ENCODE data around the gene RPS27L. TPM values are rescaled to one million over a fixed set of nuclear protein-coding genes. Genes with fewer than 3 reads are reported as not detected.

Gene RPS27L
- 100 to 1,000 TPM in 5 of 6 donors, 10 to 100 TPM in 1; 87.2 to 215 (median 166) TPM for polyA plus RNA-seq (ENCODE audit: low read depth in 6 of 6)

GRCh38 chr15:63157118-63157843 lies at the start of gene RPS27L:
Gene RPS27L, minus strand, starts transcription at chr15:63157477. Its CDS starts 72 bp downstream, at chr15:63157405.
- ATAC-seq (ENCODE audit: low read depth in 2 of 2) (peak; percentile 94 to 95), DNase-seq (peak; percentile 86)
- Mint-ChIP-seq H3K9me3 (peaks cover 0 to 4% (median 0%) of the 10 kb centered on the region in 7 donors), H3K27ac (peak within 1 kb of the TSS; percentile 93 to 97 (median 96)), H3K27me3 (no peaks in the 10 kb centered on the region), H3K4me1 (peaks cover 6 to 34% (median 10%) of the 10 kb centered on the region in 3 donors), H3K36me3 (no peaks in the 10 kb centered on the region), H3K4me3 (peak within 1 kb of the TSS; percentile 96 to 100 (median 100))

- Mint-ChIP-seq H3K36me3 (peaks cover 0 to 4% of the 10 kb centered on the region in 2 donors), H3K27ac (peak overlapping the region in 4 of 6 donors; percentile 7 to 80 (median 43)), H3K9me3 (no peaks in the 10 kb centered on the region), H3K4me3 (no peak overlapping the region), H3K27me3 (no peaks in the 10 kb centered on the region), H3K4me1 (peaks cover 56 to 80% (median 78%) of the 10 kb centered on the region in 3 donors)
- no peak for DNase-seq
- ATAC-seq (ENCODE audit: low read depth in 2 of 2): no peak
Measured at GRCh38 chr15:63206079-63206478, 48.8 kb upstream of the RPS27L start.

- peak; percentile 100 for ATAC-seq (ENCODE audit: low read depth in 2 of 2)
- Mint-ChIP-seq H3K36me3 (peaks cover 0 to 4% of the 10 kb centered on the region in 2 donors), H3K4me1 (peaks cover 59 to 80% (median 79%) of the 10 kb centered on the region in 3 donors), H3K27me3 (no peaks in the 10 kb centered on the region), H3K4me3 (peak overlapping the region in 5 of 8 donors; percentile 4 to 78 (median 25)), H3K9me3 (no peaks in the 10 kb centered on the region), H3K27ac (peak overlapping the region in 4 of 6 donors; percentile 4 to 80 (median 74))
- peak; percentile 53 for DNase-seq
Measured at GRCh38 chr15:63203451-63204090, 46.3 kb upstream of the RPS27L start.

- no peaks in the 10 kb centered on the region for H3K9me3 Mint-ChIP-seq
- H3K4me1 Mint-ChIP-seq: peaks cover 56 to 78% (median 77%) of the 10 kb centered on the region in 3 donors
- peak overlapping the region in 3 of 8 donors; percentile 9 to 60 (median 10) for H3K4me3 Mint-ChIP-seq
- ATAC-seq (ENCODE audit: low read depth in 2 of 2) (no peak), DNase-seq (no peak)
- H3K36me3 Mint-ChIP-seq: no peaks in the 10 kb centered on the region
- H3K27ac Mint-ChIP-seq: peak overlapping the region in 4 of 6 donors; percentile 58 to 82 (median 76)
- H3K27me3 Mint-ChIP-seq: no peaks in the 10 kb centered on the region
Measured at GRCh38 chr15:63202861-63203260, 45.6 kb upstream of the RPS27L start.

GRCh38 chr15:63200464-63201249 lies 43.4 kb upstream of the RPS27L start:
- no peak for ATAC-seq (ENCODE audit: low read depth in 2 of 2)
- H3K36me3 Mint-ChIP-seq: no peaks in the 10 kb centered on the region
- peak overlapping the region in 4 of 6 donors; percentile 3 to 85 (median 60) for H3K27ac Mint-ChIP-seq
- H3K4me1 Mint-ChIP-seq: peaks cover 50 to 74% (median 71%) of the 10 kb centered on the region in 3 donors
- peak overlapping the region in 3 of 8 donors; percentile 23 to 79 (median 52) for H3K4me3 Mint-ChIP-seq
- no peaks in the 10 kb centered on the region for H3K27me3 Mint-ChIP-seq
- H3K9me3 Mint-ChIP-seq: no peaks in the 10 kb centered on the region
- DNase-seq: no peak

- DNase-seq (no peak), ATAC-seq (ENCODE audit: low read depth in 2 of 2) (no peak)
- Mint-ChIP-seq H3K4me1 (peaks cover 57 to 81% (median 68%) of the 10 kb centered on the region in 3 donors), H3K36me3 (no peaks in the 10 kb centered on the region), H3K9me3 (no peaks in the 10 kb centered on the region), H3K4me3 (no peak overlapping the region), H3K27me3 (no peaks in the 10 kb centered on the region), H3K27ac (no peak overlapping the region)
Measured at GRCh38 chr15:63198371-63199250, 41.3 kb upstream of the RPS27L start.

GRCh38 chr15:63197626-63198025 lies 40.3 kb upstream of the RPS27L start:
- Mint-ChIP-seq H3K27ac (peak overlapping the region in 5 of 6 donors; percentile 54 to 81 (median 59)), H3K9me3 (no peaks in the 10 kb centered on the region), H3K27me3 (no peaks in the 10 kb centered on the region), H3K36me3 (no peaks in the 10 kb centered on the region), H3K4me1 (peaks cover 51 to 81% (median 62%) of the 10 kb centered on the region in 3 donors), H3K4me3 (peak overlapping the region in 1 of 8 donors; percentile 5)
- ATAC-seq (ENCODE audit: low read depth in 2 of 2): no peak
- no peak for DNase-seq

- no peak for DNase-seq
- Mint-ChIP-seq H3K4me3 (no peak overlapping the region), H3K4me1 (peaks cover 58 to 81% (median 64%) of the 10 kb centered on the region in 3 donors), H3K27me3 (no peaks in the 10 kb centered on the region), H3K36me3 (no peaks in the 10 kb centered on the region), H3K27ac (peak overlapping the region in 1 of 6 donors; percentile 56), H3K9me3 (no peaks in the 10 kb centered on the region)
- ATAC-seq (ENCODE audit: low read depth in 2 of 2): no peak
Measured at GRCh38 chr15:63196842-63197241, 39.6 kb upstream of the RPS27L start.

- Mint-ChIP-seq H3K4me3 (peak overlapping the region; percentile 37 to 91 (median 70)), H3K4me1 (peaks cover 61 to 84% (median 67%) of the 10 kb centered on the region in 3 donors), H3K27ac (peak overlapping the region; percentile 38 to 96 (median 78)), H3K9me3 (no peaks in the 10 kb centered on the region), H3K36me3 (no peaks in the 10 kb centered on the region), H3K27me3 (no peaks in the 10 kb centered on the region)
- no peak for ATAC-seq (ENCODE audit: low read depth in 2 of 2)
- no peak for DNase-seq
Measured at GRCh38 chr15:63195569-63196015, 38.3 kb upstream of the RPS27L start.

- H3K36me3 Mint-ChIP-seq: no peaks in the 10 kb centered on the region
- H3K4me3 Mint-ChIP-seq: peak overlapping the region; percentile 6 to 91 (median 70)
- peaks cover 61 to 84% (median 68%) of the 10 kb centered on the region in 3 donors for H3K4me1 Mint-ChIP-seq
- no peaks in the 10 kb centered on the region for H3K9me3 Mint-ChIP-seq
- no peaks in the 10 kb centered on the region for H3K27me3 Mint-ChIP-seq
- DNase-seq: no peak
- peak overlapping the region in 5 of 6 donors; percentile 38 to 96 (median 82) for H3K27ac Mint-ChIP-seq
- ATAC-seq (ENCODE audit: low read depth in 2 of 2): no peak
Measured at GRCh38 chr15:63194880-63195568, 37.7 kb upstream of the RPS27L start.

GRCh38 chr15:63194302-63194701 lies 37.0 kb upstream of the RPS27L start:
- Mint-ChIP-seq H3K4me1 (peaks cover 63 to 81% (median 71%) of the 10 kb centered on the region in 3 donors), H3K27ac (peak overlapping the region; percentile 96 to 100 (median 99)), H3K4me3 (peak overlapping the region; percentile 59 to 99 (median 88)), H3K9me3 (no peaks in the 10 kb centered on the region), H3K36me3 (no peaks in the 10 kb centered on the region), H3K27me3 (no peaks in the 10 kb centered on the region)
- ATAC-seq (ENCODE audit: low read depth in 2 of 2): no peak
- DNase-seq: no peak

Measured in naive B cell (primary cell).